Pons (tissue), 1 donor: ENCODE results near the gene ZNF275.
"Not testable (repeated sequence)": the region's sequence is repeated elsewhere in the genome, so short reads cannot be mapped to it uniquely, and the experiment has no call there.

Source experiments
- DNase-seq: peaks from one replicate; pipeline ENCODE4 v3.0.0-alpha.2; 2016; ENCODE audit warnings: low spot score

The ZNF275 gene, protein sequence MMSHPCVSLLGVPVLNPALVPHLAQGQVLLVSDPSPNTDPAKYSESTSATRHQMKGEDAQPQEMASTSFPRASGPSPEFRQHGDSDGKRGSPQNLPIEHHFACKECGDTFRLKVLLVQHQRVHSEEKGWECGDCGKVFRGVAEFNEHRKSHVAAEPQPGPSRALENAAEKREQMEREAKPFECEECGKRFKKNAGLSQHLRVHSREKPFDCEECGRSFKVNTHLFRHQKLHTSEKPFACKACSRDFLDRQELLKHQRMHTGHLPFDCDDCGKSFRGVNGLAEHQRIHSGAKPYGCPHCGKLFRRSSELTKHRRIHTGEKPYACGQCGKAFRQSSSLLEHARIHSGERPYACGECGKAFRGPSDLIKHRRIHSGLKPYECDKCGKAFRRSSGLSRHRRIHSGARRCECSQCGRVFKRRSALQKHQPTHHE

DNA sequence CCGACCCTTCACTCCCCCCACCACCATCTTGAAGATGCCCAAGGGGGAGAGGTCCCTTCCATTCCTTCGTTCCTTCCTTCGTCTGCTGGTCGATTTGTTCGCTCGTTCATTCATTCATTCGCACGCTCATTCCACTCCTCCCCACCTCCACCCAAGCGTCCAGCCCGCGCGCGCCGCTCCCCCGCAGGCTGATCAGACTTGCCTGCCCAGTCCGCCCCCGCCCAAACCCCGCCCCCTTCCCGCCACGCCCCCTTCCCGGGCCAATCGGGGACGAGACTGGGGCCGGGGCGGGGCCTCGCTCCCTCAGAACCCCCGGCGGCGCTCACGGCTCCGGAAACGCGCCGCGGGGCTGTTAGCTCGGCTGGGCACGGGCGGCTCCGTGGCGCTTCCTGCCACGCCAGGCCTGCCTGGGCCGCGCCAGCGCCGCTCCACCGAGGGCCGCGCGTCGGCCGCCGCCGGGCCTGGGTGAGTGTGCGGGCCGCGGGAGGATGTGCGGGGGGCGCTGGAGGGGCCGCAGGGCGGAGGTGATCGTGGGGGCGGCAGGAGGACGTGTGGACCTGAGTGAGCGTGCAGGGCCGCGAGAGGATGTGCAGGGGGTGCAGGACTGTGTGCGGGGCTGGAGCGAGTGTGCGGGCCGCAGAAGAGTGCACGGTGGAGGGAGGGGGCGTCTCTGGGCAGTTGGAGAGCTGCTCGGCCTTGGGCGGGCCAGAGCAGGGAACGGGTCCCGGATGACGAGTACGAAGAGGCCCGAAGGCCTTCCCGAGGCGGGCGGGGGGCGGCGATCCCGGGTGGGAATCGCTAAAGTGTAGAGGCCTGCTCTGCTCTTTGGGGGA, at the start of gene ZNF275:
Gene ZNF275, plus strand, starts transcription at position 333 of the 833 bp plus-strand sequence. CDS start 2,527 bp downstream, outside the sequence.
- DNase-seq = peak; percentile 53

DNA sequence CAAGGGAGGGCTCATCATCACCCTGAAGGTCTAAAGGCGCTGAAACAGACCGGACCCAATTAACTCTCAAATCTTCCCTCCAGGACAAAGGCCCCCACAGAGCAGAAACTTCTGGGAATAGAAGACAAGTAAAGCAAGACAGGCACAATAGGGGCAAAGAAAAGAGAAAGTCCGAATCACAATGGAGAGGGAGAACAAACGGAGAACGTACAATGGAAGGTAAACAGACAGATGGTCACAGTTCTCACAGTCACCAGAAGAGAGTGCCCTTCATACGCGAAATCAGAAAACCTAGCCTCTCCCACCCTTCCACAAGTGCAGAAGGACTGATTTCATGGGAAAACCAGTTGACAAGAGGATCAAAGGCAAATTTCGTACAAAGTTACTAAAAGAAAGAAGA, 48.3 kb upstream of the ZNF275 start:
- DNase-seq = not testable (repeated sequence)

DNA sequence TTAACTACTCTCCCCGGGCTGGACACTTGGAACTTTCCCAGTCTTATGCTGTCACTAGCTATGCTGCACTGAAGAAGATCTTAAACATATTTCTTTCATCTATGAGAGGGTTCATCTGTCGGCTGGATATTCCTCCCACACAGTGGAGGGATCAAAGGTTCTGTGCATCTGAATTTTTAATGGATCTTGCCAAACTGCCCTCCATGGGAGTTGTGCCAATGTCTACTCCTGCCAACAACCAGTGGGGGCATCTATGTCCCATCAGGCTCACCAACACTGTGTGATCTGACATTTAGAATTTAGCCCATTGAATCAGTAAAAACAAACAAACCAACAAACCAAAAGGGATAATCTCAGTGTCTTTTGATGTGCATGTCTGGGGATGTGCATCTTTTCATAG, 45.1 kb upstream of the ZNF275 start:
- DNase-seq = not testable (repeated sequence)

DNA sequence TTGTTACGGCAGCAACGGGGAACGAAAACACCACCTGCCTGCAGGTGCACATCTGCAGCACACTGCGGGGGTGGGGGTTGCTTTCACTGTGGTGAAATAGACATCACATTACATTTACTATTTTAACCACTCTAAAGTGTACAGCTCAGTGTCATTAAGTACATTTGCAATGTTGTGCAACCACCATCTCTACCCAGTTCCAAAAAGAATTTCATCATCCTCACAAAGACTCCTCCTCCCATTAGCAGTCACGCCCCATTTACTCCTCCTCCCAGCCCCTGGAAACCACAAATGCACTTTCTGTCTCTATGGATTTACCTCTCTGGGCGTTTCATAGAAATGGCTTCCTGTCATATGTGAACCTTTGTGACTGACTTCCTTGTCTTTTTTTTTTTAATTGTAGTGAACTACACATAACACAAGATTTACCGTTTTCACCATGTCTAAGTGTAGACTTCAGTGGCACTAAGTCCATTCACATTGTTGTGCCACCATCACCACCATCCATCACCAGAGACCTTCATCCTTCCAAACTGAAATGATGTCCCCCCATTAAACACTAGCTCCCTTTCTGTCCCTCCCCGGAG, 40.4 kb upstream of the ZNF275 start:
- not testable (repeated sequence) for DNase-seq

DNA sequence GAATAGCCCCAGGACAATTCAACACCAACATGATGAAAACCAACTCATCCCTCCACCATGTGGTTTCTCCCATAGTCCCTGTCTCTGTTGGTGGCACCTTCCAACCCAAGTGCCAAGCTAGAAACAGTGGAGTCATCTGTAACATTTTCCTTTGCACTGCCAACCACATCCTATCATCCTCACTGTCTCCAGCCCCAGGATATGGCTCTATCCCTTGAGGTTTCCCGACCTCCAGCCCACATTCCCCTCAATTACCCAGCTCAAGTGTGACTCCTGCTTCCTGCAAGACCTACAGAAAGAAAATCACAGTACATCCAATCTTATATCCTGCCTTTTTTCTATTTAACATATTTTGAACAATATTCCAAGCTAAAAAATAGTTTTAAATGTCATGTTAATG, 36.6 kb upstream of the ZNF275 start:
- DNase-seq = no peak

DNA sequence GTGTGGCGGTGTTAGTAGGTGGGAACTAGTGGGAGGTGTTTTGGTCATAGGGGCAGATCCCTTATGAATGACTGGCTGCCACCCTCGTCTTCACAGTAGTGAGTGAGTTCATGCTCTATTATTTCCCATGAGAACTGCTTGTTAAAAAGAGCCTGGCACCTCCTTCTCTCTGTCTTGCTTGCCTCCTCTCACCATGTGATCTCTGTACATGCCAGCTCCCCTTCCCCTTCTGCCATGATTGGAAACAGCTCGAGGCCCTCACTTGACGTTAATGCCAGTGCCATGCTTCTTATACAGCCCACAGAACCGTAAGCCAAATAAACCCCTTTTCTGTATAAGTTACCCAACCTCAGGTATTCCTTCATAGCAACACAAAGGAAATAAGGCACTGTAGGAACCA, 34.1 kb upstream of the ZNF275 start:
- no peak for DNase-seq

DNA sequence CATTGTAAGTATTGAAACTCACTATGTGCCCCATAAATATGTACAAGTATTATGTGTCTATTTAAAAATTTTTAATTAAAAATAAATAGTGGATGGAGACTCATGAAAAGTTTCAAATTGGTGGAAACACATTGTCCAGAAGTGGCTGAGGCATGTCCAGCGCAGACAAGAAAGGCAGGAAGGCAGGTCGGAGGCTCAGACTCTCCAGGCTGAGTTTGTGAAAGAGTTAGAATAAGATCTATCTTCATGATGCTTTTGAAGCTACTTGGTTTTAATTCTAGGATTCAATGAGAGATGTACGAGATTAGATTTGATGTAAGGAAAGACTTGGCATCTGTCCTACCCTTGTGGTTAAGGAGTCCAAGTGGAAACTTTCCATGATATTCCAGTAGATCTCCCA, 32.2 kb upstream of the ZNF275 start:
- DNase-seq = no peak

DNA sequence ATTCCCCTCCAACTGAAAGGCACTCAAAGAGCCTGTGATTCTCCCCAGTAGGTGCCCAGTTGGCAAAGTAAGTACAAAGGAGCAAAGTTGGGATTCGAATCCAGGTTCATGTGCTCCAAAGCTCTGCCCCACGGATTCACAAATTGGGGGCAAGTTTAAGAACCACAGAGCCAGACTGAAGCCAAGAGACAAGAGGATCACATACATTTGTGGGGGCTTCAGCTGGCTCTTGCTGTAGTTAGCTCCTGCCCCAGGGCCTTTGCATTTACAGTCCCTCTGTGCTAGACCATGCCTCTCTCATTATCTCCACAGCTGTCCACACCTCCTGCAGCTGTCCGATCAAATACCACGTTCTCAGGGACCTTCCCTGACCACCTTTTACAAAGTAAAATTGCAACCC, 31.2 kb upstream of the ZNF275 start:
- no peak for DNase-seq

DNA sequence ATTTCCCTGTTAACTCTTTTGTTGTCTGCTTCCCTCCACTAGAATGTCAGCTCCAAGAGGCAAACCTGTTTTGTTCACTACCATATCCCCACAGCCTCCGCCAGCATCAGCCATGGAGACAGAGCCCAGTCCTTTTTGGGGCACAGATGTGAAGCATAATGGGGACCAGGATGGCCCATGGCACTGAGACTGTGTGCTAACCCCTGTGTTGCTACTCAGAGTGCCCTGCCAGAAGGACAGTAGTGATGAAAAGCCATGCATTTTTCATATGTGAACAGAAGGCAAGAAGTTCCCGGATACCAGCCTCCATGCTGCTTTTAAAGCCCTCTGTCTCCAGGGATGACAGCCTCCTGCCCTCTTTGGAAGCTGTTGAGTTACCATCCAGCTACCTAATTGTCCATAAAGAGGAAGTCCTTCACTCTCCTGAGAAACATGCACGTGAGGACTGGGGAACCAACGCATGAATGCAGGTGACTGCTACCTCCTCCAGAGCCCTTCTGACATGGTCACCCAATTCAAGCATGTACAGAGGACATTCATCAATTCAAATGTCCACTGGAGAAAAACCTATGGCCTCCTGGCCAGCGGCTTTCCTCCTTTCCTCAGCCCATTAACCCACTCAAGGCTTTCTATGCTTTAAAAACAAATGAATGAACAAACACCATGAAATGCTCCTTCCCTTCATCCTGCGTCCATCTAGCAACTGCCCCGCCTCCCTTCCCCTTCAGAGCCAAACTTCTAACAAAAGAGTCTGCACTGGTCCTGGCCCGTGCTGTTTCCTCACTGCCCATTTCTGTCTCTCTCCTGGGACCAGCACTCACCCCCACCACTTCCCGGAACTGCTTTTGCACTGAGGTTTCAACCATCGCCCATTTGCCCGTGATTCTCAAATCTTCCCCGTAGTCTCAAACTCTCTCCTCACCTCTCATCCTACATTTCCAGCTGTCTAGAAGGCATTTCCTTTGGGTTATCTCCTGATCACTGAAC, 30.4 kb upstream of the ZNF275 start:
- no peak for DNase-seq

DNA sequence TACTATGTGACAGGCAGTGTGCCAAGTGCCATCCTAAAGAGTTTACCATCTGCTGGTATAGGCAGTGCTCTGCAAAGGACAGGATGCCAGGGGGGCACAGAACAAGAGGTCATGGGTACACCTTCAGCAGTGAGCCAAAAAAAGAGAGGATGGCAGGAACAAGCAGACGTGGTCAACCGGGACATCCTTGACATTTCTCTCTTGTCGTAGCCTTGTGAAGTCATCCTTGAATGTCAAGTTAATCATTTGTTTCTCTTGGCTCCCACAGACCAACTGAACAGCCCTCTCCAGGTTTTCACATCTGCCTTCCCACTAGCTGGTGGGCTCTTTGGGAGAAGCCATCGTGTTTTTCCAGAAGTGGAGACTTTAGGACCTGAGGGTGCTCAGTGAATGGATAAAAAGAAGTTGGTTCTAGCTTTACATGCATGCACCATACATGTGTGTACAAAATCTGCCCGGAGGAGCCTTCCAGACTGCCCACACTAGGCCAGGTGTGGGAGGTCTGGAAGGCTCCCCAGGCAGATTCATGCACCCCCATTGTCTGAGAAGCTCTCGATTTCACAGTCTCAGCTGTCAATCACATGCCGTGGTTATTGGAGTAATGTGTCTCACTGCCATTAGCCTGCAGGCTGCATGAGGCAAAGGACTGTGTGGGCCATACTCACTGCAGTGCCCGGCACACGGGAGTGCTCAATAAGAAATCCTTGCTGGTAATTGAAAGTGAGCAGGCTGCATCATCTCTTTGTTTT, 28.8 kb upstream of the ZNF275 start:
- DNase-seq = no peak

DNA sequence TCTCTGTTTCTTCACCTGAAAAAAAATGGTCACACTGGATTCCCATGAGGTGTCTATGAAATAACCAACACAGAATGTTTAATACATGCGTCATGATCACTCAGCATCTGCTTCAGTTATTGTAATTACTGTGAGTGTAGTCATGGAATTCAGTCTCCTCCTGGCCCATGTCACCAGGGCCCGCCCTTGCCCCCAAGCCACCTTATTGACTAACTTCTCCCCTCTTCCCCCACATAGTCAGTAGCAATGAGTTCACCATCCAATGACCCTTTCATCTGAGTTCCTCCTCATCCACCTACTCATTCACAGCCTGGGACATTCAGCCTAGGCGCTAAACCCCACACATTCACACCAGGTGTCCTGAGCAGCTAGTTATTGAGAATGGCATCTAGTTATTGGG, 28.0 kb upstream of the ZNF275 start:
- DNase-seq = no peak

DNA sequence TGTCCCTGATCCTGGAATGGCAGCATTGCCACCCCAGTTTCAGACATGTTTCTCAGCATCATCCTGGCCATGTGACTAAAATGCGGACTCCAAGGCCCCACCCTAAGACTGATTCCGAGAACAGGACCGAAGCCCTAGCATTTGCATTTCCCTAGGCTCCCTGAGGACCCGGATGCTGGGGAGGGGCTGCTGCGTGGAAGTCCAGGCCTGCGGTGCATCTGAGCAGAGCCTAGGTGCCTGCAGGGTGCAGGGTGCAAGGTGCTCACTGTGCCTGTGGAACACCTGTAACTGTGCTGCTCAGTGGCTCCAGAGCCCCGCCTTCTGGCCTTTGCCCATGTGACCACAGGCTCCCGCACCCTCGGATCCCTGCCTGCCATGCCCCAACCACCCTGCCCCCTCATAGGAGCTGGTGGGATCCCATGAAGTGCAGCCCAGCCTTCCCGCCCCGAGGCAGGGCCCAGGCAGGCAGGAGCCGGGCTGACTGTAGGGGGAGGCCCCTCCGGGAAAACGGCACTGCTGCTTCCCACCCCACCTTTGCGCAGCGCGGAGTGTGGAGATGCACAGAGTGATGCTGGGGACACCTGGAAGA, 27.3 kb upstream of the ZNF275 start:
- DNase-seq = no peak

DNA sequence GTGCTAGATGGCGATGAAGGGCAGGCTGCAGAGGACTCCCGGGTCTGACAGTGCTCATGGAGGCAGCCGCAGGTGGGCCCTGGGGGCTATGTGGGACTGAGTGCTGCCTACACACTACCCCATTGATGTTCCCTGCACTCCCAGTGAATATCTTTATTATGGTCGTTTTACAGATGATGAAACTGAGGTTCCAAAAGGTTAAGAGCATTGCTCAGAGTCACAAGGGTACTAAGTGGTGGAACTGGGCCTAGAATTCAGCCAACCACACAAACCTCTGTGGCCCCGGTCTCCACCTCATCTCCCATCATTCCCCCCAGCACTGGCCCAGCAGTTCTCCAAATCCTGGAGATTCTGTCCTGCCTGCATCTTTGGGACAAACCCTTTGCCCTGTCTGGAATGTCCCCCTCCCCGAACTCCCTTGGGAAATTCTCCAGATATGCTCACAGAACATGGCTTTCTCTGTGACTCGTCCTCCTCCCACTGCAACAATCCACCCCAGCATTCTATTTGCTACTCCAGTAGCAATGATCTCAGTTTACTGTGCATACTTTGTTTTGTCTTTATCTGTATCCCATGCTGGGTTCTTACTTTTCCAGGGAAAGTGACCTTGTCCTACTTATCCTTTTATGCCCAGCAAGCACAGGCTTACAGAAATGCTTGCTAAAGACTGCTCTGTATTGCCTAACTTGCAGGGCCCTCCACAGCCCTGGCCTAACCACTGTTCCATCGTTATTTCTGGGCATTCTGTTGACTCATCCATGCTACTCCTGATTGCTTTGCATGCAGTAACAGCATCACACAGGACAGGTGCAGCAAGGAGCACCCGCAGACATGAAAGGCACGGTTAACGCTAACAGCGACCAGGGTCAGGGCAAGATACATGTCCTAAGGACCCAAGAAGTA, 26.4 kb upstream of the ZNF275 start:
- no peak for DNase-seq

DNA sequence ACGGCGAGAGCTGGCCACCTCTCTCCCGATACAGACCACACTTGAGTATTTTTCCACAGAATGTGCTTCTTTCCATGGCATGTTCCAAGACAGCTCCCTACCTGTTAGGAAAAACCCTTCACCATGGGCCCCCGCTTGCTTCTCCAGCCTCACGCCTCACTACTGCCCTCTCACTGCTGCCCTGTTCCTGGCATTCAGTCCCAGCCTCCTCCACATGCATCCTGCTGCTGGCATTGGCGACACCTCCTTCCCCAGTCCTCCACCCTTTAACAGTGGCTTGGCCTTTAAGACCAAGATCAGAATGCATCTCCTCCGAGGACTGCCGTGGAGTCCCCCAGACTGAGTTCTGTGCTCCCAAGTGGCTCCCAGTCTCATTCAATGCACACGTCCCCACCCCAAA, 23.1 kb upstream of the ZNF275 start:
- DNase-seq = no peak

DNA sequence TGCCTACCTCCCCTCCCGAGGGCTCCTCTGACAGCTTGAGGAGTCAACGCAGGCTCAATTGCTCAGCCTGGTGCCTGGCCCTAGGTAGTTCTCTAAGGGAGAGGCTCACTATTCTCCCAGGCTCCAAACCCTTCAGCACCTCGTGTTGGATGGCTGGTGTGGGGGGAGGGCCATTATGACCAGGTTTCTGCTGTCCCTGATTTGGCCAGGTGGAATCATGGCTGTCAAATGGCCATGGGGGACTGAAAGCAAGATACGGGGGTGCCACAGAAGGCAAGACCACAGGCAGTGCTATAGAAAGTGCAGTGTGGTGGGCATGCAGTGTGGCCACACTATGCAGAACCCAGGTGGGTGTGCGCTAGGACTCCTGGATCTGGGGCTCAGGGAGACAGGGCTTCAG, 21.9 kb upstream of the ZNF275 start:
- DNase-seq = no peak

DNA sequence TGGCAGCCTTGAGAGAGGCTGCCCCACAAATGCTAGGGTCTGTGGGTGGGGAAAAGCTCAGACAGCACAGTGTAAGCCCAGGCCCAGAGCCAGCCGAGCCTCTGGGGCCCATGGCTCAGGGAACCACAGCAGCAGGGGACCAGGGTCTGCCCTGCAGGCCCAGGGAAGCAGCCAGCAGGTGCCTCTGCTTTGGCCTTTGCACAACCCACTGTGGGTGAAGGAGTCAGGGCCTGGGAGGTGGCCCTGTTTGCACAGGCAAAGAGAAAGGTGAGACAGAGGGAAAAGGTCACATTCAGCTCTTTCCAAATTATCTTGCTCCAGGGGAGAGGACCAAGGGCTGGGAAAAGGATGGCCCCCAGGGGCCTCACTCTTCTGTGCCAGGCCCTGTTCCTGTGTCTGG, 21.1 kb upstream of the ZNF275 start:
- DNase-seq = no peak

DNA sequence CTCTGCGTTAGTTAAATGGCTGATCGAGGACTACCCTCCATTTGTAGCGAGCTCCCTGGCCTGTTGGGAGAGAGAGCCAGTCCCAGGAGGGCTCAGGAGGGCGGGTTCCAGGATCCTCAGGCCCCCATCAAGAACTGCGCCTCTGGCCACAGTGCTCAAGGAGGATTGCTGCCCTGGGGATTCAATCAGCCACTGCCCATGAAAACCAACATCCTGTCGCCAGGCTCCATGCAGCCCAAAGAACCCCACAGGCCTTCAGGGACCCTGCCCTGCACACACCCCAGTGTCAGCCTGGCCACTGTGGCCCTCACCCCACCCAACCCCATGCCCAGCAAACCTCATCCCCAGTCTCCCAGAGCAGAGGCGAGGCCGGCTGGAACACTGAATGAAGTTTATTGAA, 16.6 kb upstream of the ZNF275 start:
- no peak for DNase-seq

DNA sequence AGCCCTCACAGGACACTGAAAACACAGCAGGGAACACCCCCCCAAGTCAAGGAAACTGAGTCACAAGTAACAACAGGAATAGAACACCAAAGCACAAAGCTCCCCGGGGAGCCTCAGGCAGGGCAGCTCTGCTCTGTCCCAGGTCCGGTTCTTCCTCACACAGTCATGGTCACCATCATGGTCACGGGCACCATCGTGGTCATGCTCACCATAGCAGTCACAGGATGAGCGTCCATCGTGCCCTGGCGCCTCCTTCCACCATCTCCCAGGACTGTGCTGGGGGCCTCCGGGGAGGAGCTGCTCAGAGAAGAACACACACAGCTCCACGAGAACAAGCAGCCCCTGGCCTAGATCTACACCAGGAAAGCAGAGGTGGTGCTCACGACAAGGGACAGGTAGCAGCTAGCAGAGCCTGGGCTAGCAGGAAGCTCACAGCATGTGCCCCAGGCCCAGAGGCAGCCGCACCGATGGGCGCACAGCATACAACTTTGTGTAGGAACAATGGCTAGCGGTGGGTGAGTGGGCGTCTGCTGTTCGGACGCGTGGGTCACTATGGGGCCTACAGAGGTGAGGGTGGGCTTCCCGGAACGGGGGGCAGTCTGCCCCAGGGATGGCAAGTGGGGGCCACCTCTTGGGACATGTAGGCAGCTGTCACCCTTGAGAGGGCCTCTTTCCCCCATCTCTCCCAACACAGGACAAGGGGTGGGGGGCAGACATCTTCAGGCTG, 15.8 kb upstream of the ZNF275 start:
- no peak for DNase-seq

DNA sequence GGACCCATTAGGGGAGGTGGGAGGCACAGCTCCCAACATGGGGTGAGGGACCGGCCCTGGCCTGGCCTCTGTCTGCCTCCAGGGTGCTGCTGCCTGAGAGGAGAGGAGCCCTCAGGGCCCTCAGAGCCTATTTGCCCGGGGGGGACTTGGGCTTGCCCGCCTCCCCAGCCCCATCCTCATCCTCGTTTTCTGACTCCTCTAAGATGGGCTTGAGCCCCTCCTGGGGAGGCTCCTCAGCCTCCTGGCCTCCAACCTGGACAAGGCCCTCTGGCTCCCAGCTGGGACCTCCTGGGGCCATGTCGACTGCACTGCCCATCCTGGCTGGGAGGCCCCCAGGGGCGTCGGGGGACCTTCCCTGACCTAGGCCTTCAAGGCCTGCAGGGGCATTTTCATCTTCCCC, 15.1 kb upstream of the ZNF275 start:
- DNase-seq = no peak
